Measurements from ENCODE around the gene ELAPOR1.
"Not testable (repeated sequence)": the region's sequence is repeated elsewhere in the genome, so short reads cannot be mapped to it uniquely, and the experiment has no call there.

Gene ELAPOR1

DNA sequence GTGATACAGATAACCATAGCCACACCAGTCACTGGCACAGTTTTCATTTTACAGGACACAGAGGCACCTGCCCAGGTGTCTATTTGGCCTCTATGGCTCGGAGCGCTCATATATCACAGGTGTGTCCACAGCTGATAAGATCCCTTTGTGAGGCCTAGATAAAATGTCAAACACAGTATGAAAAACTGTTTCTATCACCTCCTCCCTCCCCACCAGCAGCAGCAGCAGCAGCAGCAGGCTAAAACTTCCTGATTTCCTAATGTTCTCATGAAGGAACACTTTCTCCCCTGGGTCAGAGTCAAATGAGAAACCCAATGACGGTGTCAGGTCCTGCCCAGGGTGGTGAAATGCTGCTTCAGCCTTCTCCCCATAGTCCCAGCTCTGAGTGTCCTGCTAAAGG lies 24.4 kb downstream of the ELAPOR1 start:
- no peak for DNase-seq

DNA sequence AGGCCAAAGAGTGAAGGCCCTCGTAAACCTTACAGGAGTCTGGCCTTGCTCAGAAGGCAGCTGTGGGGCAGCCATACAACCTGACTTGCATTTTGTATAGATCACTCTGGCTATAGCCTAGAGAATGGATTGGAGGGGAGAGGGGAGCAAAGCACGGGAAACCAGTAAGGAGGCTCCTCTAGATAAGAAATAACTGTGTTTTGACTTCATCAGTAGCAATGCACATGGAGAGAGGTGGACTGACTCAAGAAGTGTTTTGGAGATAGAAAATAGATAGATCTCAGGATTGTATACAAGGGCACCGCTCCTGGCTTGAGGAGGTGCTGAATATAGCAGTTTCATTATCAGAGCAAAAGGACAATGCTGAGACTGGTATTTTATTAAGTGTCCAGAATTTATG lies 26.5 kb downstream of the ELAPOR1 start:
- DNase-seq: no peak

DNA sequence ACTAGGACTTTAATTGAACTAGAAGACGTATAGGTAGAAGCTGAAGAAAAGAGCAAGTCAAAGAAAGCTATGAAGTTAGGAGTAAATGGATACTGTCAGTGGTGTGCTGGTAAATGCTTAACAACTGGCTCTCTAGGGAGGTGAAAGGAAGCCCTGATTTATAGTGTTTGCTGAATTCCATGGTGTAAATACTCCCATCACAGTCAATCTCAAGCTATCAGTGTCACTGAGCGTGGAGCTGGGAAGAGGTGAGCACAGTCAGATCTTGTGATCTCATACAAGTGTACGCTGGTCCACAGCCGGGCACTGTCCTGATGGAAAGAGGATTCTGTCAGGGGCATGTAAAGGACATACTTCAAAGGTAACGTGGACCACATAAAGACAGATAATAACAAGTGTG lies 28.3 kb downstream of the ELAPOR1 start:
- no peak for DNase-seq

DNA sequence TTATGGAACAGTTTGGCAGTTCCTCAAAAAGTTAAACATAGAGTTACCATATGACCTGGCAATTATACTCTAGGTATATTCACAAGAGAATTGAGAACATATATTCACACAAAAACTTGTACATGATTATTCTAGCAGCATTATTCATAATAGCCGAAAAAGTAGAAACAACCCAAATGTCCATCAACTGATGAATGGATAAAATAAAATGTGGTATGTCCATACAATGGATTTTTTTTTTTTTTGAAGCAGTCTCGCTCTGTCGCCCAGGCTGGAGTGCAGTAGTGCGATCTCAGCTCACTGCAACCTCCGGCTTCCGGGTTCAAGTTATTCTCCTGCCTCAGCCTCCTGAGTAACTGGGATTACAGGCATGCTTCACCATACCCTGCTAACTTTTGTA lies 28.8 kb downstream of the ELAPOR1 start:
- not testable (repeated sequence) for DNase-seq

DNA sequence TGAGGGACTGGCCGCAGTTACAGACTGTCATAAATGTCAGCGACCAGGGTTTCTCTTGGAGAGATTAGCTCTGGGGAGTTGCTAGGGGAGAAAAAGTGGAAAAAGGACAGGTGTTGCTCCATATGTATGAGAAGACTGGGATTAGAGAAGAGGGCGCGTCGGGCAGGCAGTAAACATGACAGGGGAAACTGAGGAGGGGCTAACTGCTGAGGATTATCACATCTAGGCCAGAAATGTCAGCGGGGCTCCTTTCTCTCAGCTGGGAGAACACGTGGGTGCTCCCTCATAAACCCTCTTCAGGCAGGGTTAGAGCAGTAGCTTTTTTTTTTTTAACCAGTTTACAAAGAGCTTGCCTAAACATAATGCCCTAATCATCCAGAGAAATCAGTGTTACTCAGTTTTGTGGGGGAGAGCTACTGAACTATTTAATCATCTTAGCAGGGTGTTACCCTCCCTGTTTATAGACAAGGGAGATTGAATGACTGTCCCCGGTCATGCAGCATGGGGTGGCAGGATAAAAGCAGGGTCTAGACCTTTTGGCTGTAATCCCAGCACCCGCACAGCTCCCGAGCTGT lies 35.2 kb downstream of the ELAPOR1 start:
- no peak for DNase-seq

DNA sequence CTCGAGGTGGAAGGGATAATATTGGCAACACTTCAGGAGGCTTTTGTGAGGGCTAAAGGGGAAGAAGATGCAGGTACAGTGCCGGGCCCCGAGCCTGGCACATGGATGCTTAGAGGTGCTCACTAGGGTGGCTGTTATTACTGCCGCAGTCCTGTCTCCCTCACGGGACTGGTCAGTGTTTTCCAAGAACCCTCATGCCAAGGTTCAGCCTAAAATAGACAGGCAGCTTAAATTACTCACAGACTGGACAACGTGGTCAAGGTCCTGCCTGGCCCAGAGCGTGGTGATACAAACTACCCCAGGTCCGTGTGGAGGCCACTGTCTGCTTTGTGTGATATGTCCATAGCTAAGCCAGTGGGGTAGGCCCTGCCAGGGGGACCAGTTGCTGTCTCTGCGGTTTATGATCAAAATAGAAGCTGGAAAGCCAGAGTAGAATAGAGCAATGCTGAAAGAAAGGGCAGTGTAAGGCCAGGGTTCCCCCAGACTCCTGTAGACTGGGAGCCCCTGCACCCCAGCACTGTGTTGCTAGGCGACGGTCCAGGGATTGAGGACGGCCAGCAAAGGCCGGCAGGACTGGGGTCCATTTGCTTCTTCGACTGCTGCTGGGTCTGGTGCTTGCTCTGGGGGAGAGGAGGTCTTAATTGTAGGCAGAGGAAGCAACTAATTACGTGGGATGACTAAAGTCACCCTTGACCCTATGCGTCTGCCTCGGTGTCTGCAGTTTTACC lies 36.1 kb downstream of the ELAPOR1 start:
- no peak for DNase-seq

DNA sequence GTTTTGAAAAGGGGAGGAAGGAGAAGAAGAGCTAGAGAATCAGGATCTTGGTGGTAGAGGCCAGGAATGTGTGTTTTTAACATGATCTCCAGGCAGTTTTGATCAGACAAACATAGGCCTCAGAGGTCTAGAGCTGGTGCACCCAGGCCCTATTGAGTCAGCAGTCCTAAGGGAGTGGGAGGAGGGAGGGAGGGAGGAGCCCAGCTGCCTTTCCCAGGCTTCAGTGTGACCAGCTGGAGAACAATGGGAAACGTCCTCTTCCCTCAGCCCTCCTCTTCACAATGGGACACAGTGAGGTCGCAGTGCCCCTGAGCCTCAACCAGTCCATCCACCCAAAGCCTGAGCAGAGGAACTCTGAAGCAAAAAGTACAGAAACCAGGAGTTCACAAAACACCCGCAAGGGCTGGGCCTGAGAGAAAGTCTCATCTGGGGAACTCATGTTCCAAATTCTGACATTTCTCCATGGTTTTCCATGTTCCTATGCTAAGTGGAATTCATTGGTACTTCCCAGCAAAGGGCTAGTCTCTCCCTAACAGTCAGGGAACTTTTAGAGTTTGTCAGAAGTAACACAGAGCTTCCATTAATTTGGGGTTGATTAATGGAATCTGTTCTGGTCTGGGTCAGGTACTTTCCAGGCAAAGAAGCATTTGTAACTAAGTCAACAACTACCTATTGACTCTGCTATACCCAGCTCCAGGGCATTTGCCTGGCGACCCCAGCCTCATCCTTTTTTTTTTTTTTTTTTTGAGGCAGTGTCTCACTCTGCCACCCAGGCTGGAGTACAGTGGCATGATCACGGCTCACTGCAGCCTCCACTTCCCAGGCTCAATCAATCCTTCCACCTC lies 37.5 kb downstream of the ELAPOR1 start:
- DNase-seq: no peak

DNA sequence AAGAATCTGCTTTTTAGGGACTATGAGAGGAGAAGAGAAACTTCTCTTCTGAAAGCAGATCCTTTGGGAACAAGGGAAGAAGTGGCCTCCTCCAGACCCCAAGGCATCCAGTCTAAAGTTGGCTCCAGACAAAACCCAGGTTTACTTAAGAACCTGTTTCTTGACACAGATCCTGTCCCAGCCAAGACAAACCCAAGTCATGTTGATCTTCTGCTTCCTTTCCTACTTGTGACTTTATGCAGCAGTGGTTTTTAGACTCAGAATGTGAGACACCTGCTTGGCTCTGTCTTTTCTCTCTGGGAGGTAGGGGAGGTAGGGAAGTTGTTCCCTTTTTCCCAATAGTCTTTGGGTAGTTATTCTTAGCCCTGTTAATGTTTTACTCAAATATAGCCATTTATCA lies 38.3 kb downstream of the ELAPOR1 start:
- DNase-seq: no peak

DNA sequence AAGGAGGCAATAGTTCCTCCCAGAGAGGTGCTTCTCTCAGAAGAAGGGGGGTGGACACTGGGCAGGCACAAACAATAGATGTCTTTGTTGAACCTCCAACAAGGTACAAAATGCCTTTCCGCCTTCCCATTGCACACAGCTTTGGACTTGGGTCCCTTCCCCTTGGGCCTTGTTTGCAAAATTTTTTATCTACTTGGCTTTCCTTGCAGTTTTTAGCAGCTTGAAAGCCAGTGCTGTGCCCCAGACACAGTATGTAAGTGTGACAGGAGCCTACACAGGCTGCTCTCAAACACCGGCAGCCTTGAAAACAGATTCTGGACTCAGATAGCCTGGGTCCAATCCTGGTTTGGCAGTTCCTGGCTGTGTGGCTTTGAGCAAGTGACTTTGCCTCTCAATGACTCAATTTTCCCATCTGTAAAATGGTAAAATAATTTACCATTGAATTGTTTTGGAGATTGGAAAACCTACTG lies 43.0 kb downstream of the ELAPOR1 start:
- DNase-seq: no peak

DNA sequence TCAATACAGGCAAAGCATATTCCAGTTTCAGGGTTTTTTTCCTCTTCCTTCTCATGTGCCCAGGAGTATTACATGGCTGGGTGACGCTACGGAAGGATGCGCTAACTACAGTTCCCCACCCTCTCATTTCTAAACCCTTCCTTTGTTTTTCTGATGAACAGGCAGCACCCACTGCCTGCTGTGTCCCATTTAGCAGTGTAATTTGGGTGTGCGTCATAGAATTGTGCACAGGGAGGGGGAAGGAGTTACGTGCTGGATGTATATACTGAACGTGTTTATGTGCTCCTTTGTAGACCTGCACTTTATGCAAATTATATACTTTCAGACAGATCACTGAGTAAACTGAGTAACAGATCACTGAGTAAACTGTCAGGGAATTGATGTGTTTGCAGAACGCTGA lies 44.5 kb downstream of the ELAPOR1 start:
- no peak for DNase-seq

DNA sequence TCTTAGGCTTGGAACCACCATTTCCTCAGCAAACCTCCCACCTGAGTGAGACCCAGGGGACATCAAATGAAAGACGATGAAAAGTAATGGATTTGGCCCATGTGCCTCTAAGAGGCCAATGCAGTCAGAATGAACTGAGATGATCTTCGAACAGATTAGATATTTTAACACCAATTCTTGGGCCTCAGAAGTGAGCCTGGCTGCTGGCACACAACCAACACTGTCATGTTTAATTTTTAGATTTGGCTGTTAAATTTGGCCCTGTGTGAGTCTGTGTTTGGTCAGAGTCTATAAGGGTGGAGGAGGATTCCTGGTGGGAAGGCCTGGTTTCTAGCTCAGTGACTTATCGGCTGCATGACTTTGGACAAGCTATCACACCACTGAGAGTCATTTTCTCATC lies 45.4 kb downstream of the ELAPOR1 start:
- no peak for DNase-seq

DNA sequence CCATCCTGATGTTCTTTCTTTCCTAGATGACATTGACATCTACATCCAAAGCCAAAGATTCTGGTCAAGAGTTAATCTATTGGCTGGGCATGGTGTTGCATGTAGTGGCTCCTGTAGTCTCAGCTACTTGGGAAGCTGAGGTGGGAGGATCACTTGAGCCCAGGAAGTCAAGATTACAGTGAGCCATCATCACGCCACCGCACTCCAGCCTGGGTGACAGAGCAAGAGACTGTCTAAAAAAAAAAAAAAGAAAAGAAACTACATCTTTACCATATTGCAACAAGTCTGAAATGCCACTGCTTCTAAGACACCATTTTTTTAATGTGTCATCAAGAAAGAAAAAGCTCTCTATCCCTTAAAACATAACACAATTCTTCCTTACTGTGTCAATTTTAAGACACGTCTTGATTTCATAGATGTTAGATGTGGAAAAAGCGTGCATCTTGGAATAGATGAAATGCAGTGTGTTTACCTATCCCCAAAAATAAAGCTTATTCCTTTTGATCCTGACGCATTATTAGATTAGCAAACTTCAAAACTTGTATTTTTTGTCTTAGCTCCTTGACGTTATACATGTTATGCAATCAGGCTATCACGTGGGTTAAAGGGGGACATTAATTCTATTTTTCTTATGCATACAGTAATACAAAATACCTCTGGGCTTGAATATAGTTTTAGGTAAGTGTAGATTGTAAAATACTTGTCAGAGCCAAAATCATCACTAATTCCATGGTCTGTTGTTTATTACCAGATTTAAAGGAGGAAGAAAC lies 46.3 kb downstream of the ELAPOR1 start:
- no peak for DNase-seq

DNA sequence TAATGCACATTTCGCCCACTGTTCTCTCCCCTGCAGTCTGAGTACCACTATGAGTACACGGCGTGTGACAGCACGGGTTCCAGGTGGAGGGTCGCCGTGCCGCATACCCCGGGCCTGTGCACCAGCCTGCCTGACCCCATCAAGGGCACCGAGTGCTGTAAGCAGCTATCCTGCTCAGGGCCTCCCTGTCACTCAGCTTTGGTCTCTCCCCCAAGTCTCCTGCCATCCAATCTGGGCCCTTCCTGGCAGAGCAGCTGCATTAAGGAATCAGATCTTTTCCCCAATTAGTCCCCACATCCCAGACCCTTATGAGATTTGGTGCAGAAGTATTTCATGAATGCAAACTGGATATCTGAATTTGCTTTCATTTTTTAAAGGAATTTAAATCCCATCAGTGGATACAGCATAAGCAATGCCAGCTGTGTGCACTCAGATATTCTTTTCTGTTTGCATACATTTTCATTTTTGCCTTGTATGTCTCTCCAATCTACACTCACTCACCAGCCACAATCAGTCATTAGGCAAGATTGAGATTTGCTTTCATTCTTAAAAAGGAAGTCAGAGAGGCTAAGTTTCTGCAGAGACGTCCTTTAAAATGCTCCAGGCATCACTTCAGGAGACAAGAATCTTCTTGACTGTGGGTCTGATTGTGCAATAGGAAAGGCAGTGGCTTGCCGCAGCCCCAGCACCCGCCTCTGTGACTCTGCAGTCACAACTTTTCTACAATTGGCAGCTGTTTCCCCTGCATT lies 48.1 kb downstream of the ELAPOR1 start:
- peak; percentile 49 for DNase-seq

DNA sequence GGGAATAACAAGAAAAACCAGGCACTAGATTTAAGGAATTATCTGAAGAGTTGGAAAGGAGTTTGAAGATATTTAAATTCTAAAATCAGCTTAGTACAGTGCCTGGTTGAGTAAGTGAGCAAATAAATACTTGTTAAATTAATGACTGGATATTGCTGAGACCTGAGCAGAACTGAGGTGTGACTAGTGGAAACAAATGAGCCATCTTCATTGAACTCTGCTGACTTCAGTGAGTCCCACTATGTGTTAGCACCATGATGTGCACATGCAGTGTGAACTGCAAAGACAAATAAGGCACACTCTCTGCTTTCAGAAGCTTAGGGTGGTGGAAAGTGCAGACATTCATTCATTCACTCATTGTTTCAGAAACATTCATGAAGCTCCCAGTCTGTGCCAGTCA lies 48.7 kb downstream of the ELAPOR1 start:
- no peak for DNase-seq

DNA sequence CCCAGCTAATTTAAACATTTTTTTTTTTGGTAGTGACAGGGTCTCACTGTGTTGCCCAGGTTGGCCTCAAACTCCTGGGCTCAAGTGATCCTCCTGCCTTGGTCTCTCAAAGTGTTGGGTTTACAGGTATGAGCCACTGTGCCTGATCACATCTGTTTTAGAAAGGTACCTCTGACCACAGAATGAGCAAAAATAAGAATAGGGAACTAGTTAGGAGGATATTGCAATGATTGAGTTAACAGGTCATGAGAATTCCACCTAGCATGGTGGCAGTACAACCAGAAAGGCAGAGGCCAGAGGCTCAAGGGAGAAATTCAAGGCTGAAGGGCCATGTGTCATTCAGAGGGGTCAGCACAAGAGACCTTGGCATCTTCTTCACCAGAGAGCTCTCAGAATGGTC lies 49.6 kb downstream of the ELAPOR1 start:
- no peak for DNase-seq
